GM12864 (cell line): ENCODE measurements around the gene AWAT2.

Experiments
- DNase-seq: peaks from one replicate; pipeline ENCODE4 v3.0.0-alpha.2; 2011; ENCODE audit warnings: low read depth
- H3K4me3 ChIP-seq: 2 replicates; pipeline ENCODE4 v1.5.1; 2011; ENCODE audit warnings: mild to moderate bottlenecking, low read depth, low read length, control low read depth
- TF ChIP-seq, protein P1 (sequence below): IDR thresholded peaks from 2 replicates; pipeline ENCODE4 v1.5.1; 2011; ENCODE audit warnings: low read depth, mild to moderate bottlenecking, moderate library complexity, low read length, control low read depth, inconsistent platforms; ENCODE audit errors: missing control alignments

AWAT2 gene

DNA sequence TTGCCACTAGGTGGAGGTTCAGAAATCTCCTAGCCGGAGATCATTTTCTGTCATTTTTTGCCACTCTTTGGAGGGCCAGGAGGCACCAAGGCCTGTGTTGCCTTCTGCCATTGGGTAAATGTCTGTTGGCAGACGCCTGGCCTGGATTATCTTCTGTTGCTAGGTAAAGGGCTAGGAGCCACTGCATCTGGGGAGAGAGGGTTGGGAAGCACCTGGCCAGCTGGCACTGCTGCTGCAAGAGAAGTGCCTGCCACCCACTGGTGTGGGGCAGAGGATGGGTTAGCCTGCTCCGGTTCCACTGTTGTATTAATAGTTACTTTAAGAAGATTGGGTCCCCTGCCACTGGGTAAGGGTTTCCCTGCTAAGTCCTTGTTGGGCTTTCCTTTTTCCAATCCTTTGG, 58.1 kb downstream of the AWAT2 start:
- no peak for DNase-seq
- no peak overlapping the region for H3K4me3 ChIP-seq
- TF ChIP-seq, protein P1, sequence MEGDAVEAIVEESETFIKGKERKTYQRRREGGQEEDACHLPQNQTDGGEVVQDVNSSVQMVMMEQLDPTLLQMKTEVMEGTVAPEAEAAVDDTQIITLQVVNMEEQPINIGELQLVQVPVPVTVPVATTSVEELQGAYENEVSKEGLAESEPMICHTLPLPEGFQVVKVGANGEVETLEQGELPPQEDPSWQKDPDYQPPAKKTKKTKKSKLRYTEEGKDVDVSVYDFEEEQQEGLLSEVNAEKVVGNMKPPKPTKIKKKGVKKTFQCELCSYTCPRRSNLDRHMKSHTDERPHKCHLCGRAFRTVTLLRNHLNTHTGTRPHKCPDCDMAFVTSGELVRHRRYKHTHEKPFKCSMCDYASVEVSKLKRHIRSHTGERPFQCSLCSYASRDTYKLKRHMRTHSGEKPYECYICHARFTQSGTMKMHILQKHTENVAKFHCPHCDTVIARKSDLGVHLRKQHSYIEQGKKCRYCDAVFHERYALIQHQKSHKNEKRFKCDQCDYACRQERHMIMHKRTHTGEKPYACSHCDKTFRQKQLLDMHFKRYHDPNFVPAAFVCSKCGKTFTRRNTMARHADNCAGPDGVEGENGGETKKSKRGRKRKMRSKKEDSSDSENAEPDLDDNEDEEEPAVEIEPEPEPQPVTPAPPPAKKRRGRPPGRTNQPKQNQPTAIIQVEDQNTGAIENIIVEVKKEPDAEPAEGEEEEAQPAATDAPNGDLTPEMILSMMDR: no peak
